NCI-H146 (cell line): ENCODE results near the gene BATF2.
A peak's percentile ranks its signal among the peaks of the same experiment; 100 is the strongest.
"Not testable (repeated sequence)": the region's sequence is repeated elsewhere in the genome, so short reads cannot be mapped to it uniquely, and the experiment has no call there.

ENCODE experiments used
- DNase-seq: peaks from one replicate; lab custom pipeline; 2025; lab: John Stamatoyannopoulos, UW

Gene BATF2

GRCh38 chr11:64996710-64997380 lies at the start of gene BATF2:
Gene BATF2, minus strand, starts transcription at chr11:64996971. Its CDS starts 57 bp downstream, at chr11:64996914.
- DNase-seq, result peak; percentile 70

GRCh38 chr11:65045728-65046127 lies 49.0 kb upstream of the BATF2 start:
- DNase-seq, result no peak

GRCh38 chr11:65045061-65045460 lies 48.3 kb upstream of the BATF2 start:
- no peak for DNase-seq

- DNase-seq, result no peak
Measured at GRCh38 chr11:65043881-65044501, 47.2 kb upstream of the BATF2 start.

GRCh38 chr11:65042891-65043290 lies 46.1 kb upstream of the BATF2 start:
- DNase-seq, result no peak

GRCh38 chr11:65040847-65041622 lies 44.3 kb upstream of the BATF2 start, which contains the start of gene SAC3D1:
Gene SAC3D1, plus strand, starts transcription at chr11:65041210. Its CDS starts 83 bp downstream, at chr11:65041293.
- peak; percentile 98 for DNase-seq

- no peak for DNase-seq
Measured at GRCh38 chr11:65040520-65040846, 43.7 kb upstream of the BATF2 start.

- no peak for DNase-seq
Measured at GRCh38 chr11:65036931-65037330, 40.2 kb upstream of the BATF2 start.

GRCh38 chr11:65035579-65035978 lies 38.8 kb upstream of the BATF2 start:
- DNase-seq, result no peak

- no peak for DNase-seq
Measured at GRCh38 chr11:65034423-65034822, 37.7 kb upstream of the BATF2 start.

- DNase-seq, result no peak
Measured at GRCh38 chr11:65032216-65032615, 35.4 kb upstream of the BATF2 start.

- DNase-seq, result peak; percentile 97
Measured at GRCh38 chr11:65027213-65028067, 30.7 kb upstream of the BATF2 start, which contains the start of gene SNX15. Gene SNX15, plus strand, starts transcription at chr11:65027439. Its CDS starts 99 bp downstream, at chr11:65027538.

GRCh38 chr11:65026810-65027209 lies 30.0 kb upstream of the BATF2 start:
- no peak for DNase-seq

GRCh38 chr11:65023502-65023901 lies 26.7 kb upstream of the BATF2 start:
- DNase-seq, result not testable (repeated sequence)

GRCh38 chr11:65021509-65021908 lies 24.7 kb upstream of the BATF2 start:
- DNase-seq, result no peak

- no peak for DNase-seq
Measured at GRCh38 chr11:65021003-65021402, 24.2 kb upstream of the BATF2 start.

- DNase-seq, result no peak
Measured at GRCh38 chr11:65019824-65020223, 23.1 kb upstream of the BATF2 start.

GRCh38 chr11:65017937-65018336 lies 21.2 kb upstream of the BATF2 start:
- DNase-seq, result no peak

GRCh38 chr11:65016705-65017104 lies 19.9 kb upstream of the BATF2 start:
- DNase-seq, result no peak

GRCh38 chr11:65014726-65015227 lies 18.0 kb upstream of the BATF2 start:
- peak; percentile 50 for DNase-seq

GRCh38 chr11:65013888-65014725 lies 17.3 kb upstream of the BATF2 start, which contains the start of gene ARL2:
Gene ARL2, plus strand, starts transcription at chr11:65014160. Its CDS starts 48 bp downstream, at chr11:65014208.
- DNase-seq, result peak; percentile 92
